ENCODE data around the gene FA2H. TPM values are rescaled to one million over a fixed set of nuclear protein-coding genes. Genes with fewer than 3 reads are reported as not detected.
"Not testable (repeated sequence)": the region's sequence is repeated elsewhere in the genome, so short reads cannot be mapped to it uniquely, and the experiment has no call there.

The FA2H gene
- total RNA-seq, 1 experiment from 2014 or later, result not detected

DNA sequence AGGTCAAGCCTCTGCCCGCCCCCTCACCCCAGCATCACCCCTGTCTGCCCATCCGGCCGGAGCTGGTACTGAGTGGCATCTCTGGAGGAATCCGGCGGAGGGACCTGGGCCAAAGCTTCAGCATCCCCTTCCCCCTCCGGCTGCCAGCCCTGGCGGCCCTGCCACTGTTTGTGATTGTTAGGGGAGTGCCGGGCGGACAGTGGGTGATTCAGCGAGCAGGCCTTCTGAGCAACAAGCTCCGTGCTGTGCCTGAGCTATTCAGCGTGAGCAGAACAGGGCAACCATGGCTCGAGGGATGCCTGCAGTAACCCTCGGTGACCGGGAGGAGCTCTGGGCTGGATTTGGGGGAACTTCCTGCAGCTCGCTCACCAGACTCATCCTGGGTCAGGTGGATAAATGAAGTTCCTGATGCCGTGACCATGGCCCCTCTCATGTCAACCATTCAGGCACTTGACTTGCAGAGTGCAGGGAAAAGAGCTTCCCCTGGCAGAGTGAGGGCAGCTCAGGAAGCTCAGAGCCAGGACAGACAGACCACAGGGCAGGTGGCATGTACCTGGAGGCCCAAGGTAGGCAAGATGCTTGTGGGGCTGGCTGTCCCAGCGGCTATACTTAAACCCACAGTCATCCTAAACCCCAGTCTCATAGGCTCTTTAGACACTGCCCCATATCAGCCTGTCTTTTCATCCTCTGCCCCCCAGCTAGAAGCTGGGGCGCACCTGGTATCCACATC is 49.6 kb downstream of the FA2H start:
- peak; percentile 70 for DNase-seq (ENCODE audit: low spot score)

DNA sequence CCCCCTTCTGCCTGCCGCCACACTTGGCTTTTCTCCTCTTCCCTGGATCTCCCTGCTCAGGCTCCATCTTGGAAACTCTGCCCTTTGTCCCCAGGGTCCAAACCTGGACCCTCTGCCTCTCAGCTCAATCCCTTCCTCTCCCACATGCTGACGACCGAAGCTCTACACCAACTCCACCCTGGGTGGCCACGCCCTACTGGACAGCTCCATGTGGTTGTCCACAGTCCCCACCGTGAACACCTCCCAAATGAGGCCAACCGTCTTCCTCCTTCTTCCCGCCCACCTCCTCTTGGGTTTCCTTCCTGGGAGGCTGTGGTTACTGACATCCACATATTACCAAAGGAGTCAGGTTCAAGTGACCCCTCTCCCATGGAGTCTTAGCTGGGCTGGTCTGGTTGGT is 51.4 kb downstream of the FA2H start:
- DNase-seq (ENCODE audit: low spot score), result no peak

DNA sequence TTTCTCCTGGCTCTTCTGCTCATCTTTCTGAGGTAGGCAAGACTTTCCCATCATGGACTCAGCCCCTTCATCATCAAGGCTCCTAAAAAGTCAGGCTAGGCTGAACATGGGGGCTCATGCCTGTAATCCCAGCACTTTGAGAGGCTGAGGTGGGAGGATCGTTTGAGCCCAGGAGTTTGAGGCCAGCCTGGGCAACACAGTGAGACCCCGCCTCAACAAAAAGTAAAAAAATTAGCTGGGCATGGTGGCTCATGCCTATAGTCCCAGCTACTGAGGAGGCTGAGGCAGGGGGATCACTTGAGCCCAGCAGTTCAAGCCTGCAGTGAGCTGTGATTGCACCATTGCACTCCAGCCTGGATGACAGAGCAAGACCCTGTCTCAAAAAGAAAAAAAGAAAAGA is 52.5 kb downstream of the FA2H start:
- not testable (repeated sequence) for DNase-seq (ENCODE audit: low spot score)

DNA sequence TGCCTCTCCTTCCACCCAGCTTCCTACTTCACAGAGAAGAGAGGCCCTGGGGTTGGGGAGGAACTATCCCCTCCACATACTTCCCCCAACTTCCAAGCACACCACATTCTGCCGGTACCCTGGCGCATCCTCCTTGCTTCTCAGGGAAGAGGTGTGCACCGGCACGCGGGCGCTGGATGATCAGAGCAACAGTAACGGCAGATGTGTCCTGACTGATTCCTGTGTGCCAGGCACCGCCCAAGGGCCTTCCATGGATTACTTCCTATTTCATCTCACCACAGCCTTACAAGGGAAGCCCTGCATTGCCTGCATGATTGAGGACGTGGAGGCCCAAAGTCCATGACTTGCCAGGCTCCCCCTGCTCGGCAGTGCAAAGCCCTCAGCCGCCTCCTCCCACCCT is 52.9 kb downstream of the FA2H start:
- DNase-seq (ENCODE audit: low spot score), result no peak

DNA sequence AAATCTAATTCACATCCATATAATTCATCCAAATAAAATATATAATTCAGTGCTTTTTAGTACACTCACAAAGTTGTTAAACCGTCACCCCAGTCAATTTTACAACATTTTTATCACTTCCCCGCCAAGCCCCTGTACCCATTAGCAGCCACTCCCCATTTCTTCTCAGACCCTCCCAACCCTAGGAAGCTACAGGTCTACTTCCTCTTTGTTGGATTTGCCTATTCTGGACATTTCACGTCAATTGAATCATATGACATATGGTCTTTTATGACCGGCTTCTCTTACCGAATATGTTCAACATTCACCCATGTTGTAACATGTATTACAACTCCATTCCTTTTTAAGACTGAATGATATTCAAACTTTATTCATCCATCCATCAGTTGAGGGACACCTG is 54.0 kb downstream of the FA2H start:
- no peak for DNase-seq (ENCODE audit: low spot score)

DNA sequence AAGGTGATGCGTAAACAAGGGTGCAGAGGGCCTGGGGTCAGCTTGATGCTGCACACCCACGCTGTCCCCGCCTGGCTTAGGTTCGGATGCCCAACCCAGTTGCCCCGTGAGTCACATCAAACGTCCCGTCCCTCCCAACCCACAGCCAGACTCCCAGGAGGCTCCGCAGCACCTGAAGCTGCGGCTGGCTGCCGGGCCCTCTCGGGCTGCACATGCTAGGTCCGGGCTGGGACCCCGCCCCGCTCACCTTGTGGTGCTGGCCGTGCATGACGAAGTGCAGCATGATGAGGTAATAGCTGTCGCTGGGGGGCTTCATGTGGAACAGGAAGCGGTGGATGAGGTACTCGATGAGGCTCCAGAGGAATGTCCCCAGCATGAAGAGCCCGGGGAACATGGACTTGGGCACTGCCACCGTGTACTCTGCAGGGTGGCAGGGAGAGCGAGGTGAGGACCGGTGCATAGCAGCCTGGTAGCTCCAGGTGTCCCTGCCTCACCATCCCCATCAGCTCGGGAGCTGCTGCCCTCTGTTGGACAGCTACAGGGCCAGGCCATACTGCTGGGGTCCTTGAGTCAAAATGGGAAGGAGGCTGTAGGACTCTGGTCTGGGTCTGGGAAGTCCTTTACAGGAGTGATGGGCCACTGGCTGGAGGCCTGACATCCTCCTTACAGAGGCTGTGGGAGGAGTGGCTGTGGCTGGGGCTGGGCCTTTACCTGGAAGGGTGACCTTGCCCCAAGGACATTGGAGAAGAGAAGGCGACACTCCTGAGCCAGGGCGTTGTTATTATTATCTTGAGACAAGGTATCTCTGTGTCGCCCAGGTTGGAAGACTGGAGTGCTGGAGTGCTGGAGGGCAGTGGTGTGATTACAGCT is 55.6 kb downstream of the FA2H start:
- DNase-seq (ENCODE audit: low spot score), result no peak

DNA sequence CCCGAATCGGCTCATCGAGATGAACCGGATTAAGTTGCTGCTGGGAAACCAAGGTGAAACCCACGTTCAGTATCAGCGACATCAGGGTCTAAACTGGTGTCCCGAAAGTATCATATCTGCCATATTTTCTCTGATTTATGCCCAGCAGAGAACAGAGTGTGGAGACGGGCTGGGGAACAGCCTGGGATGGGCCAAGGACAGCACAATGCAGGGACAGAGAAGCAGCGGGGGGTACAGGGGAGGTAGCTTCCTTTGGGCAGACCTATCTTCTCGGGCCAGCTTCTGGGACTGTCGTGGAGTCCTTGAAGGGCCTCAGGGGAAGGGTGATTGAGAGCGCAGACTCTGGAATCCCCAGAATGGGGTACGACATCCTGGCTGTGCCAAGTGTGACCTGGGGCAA is 56.5 kb downstream of the FA2H start:
- no peak for DNase-seq (ENCODE audit: low spot score)

DNA sequence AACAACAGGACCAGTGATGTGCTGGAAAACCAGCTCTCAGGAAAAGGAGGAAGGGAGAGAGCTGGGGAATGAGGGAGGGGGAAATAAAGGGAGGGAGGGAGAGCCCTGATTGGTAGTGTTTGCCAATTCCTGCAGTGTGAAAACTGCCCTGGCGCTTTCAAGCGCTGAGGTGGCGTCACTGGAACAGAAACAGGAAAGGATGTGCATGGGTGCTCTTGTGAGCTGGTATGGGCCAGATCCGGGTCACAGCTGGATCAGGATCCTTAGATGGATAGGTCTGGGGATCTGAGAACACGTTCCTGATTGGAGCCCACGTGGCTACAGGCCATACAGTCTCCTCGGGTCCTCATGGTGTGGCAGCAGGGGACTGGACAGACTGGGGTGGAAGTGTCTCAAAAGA is 57.3 kb downstream of the FA2H start:
- no peak for DNase-seq (ENCODE audit: low spot score)

DNA sequence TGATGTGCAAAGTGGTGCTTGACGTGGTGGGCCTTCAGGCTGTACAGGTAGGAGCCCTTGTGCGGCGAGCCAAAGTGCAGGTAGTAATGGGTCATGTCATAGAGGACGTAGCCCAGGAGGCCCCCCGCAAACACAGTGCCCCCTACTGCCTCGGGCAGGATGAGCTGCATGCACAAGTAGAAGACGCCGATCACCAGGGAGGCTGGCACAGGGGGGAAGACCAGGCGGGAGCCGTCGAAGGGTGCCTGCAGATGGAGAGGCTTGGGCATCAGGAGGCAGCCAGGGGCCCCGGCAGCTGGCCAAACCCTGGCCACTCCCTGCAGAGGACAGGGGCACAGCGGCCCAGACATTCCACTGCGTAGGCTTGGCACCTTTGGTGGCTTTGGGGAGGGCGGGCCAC is 58.3 kb downstream of the FA2H start:
- DNase-seq (ENCODE audit: low spot score), result no peak

DNA sequence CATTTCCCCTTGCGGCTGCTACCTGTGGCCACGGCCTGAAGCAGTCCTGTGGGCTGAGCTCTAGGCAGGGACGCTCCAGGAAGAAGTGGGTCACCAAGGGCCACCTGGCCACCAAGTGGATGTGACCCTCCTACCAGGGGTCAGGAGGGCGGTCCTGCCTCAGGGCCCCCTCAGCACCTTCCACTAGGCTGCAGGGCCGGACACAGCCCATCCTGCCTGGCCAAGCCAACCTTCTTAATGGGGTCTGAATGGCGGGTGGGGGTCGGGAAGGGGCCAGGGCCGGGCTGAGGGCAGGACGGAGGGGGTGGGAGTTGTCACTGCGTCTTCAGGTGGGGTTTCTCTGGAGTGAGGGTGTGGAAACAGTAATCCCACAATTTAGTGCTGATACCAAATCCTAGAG is 60.7 kb downstream of the FA2H start:
- DNase-seq (ENCODE audit: low spot score), result no peak

DNA sequence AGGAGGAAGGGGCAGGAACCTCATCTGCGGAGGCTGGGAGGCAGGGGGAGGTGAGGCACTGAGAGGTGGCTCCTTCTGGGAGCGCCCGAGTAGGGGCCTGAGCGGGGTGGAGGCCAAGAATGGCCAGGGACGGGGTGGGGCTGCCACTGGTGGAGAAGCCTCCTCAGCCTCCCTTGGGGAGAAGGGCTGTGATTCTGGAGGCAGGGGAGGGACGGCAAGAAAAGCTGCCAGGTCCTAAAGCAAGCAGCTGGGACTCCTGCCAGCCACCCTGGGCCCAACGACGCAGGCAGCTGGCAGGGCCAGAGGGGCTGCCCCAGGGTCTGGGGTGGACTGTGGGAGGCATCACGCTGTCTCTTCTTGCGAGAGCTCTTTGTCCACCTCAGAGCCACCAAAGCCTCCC is 61.3 kb downstream of the FA2H start:
- no peak for DNase-seq (ENCODE audit: low spot score)

DNA sequence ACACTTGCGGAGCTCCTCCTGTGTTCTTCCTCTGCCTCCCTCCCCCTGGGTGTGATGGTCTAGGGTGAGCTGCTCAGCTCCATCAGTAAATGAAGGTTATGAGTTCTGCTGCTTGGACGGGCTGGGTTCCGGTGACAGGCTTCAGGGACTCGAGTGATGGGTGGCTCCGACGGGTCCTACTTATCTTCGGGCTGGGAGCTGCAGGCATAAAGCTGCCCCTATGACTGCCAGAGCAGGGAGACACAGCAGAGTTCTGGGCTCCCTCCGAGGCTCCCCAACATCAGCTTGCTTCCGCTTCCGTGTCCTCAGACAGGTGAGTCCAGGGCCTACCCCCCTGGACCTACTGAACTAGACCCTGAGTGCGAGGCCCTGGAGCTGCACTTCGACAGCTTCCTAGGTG is 62.7 kb downstream of the FA2H start:
- no peak for DNase-seq (ENCODE audit: low spot score)

DNA sequence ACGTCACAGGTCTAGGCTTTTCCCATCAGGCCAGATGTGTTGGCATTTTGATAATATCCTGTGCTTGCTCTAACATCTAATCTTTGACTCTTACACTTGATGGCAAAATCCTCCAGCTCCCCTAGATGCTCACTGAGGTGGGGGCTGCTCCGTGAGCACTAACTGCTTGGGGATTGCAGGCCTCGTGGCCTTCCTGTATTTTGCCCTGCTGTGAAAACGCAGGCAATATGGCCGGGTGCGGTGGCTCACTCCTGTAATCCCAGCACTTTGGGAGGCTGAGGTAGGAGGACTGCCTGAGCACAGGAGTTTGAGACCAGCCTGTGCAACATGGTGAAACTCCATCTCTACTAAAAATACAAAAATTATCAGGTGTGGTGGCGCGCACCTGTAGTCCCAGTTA is 64.2 kb downstream of the FA2H start:
- no peak for DNase-seq (ENCODE audit: low spot score)

DNA sequence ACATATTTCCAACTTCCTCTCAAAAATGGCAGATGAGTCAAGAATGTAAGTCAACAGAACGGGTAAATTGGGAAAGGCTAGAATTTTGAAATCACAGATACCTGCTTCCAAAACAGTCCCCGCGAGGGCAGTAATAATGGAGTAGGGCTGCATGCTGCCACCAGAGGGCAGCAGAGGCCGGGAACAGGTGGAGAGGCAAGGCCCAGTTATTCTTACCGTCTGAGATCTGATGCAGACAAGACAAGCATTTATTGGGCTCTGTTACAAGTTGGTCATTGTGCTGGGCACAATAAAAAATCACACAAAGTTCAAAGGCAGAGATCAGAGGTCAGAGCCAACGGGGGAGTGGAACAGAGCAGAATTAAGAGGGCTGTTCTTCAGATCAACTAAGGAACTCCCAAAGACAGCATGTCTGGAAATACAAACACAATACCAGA is 65.2 kb downstream of the FA2H start:
- peak; percentile 58 for DNase-seq (ENCODE audit: low spot score)

DNA sequence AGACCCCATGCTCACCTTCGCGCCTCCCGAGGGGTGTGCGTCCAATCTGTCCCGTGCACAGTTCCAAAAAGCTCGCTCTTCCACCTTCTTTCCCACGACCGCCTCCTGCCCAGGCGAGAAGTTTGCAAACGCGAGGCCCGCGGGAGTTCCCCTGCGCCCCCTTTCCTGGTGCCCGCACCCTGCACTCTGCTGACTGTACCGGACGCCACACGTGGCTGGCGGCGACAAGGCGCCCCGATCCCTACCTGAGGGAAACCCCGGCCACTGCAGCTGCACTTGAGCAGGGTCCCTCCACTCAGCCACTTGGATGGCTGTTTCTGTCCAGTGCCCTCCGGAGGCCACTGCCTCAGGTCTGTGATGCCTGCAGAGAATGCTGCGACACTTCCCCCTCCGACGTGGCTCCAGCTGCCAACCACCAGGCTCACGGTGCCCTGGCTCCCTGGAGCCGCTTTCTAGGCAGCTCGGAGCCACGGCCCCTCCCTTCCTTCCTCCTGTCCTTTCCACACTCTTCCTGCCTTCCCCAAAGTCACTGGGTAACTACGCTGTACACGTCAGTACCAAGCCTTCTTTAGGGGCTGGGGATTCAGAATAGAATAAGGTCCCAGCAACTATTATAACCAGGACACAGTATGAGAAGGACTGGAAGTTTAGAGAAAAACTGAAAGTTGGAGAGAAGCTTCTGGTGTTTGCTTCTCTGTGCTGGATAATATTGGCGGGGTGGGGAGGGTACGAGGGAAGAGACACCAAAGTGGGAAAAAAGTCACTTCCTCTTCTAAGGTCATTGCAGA is 74.0 kb downstream of the FA2H start, which contains the start of gene MLKL:
Gene MLKL, minus strand, starts transcription at position 425 of the 788 bp plus-strand sequence. CDS start 5,105 bp downstream, outside the sequence.
- peak; percentile 44 for DNase-seq (ENCODE audit: low spot score)

DNA sequence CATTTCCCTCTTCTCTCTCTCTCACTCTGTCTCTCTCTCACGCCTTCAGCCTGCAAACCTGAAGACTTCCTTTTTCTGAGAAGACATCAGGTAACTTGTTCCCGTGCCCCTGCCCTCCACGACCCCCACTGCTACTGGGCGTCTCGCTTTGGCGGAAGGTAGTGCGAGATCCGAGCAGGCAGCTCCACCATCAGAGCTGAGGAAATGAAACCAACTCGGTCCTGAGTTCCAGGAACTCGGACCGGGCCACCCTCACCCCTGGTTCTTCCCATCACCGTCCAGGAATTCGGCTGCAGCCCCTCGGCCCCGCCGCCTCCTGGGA is 74.5 kb downstream of the FA2H start:
- DNase-seq (ENCODE audit: low spot score), result no peak

DNA sequence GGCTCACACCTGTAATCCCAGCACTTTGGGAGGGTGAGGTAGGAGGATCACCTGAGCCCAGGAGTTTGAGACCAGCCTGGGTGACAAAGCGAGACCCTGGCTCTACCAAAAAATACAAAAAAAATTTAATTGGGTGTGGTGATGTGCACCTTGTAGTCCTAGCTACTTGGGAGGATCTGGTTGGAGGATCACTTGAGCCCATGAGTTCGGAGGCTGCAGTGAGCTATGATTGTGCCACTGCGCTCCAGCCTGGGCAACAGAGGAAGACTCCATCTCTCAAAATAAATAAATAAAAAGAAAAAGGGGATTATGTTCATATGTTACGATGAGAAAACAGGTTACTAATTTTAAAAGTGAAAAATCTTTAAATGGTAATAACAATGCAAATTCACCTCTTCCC is 75.0 kb downstream of the FA2H start:
- DNase-seq (ENCODE audit: low spot score), result no peak

DNA sequence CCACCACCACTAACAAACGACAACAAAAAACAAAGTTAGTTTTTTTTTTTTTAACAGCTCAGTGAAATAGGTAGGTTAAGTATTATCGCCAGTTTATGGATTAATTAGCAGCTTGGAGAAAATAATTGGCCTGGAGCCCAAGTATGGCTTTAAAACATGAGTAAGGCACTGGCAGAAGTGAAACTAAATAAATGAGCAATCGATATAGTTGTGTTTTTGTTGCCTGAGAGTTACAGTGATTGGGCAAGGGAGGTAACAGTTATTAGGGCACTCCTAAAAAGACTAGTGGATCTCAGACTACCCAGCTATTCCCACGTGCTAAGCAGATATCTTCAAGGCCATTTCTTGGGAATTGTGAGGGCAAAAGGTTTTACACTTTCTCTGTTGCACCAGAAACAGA is 76.4 kb downstream of the FA2H start:
- no peak for DNase-seq (ENCODE audit: low spot score)

DNA sequence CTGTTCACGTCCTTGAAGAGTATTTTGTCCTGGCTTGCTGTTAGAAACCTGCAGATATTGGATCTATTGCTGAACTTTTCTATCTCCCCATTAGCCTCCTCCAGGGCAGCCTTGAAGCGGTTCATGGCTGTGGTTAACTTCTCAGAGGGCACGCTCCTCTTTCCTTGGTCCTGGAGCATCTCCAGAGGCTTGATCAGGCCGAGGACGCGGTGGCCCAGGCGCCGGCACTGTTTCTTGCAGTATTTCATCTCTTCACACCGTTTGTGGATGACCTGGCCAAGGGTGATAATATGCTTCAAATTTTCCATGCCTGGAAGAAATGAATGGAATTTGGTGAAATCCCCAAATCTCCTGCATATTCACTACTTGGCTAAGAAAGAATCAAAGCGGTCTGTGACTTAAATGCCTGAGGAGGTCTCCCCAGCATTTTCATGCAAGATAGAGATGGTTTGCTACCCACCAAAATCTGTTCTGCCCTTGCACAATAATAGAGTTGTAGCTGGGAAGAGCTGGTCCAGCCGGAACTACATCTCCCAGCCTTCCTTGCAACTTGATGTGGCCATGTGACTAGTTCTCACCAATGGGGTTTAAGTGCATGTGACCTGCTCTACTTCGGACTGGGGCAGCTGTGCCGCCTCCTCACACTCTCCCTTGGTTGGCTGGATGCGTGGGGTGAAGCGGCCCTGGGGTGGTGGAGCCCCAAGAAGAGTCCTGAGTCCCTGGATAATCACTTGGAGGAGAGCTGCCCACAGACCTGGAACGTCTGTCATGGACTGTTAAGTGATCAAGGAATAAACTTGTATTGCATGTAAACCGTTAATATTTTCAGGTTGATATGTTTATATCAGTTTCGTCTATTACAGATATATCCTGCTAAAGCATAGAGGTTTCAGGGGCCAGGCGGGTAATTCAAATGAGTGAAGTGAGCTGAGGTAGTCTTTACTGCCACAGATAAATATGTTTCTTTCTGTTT is 78.9 kb downstream of the FA2H start:
- peak; percentile 92 for DNase-seq (ENCODE audit: low spot score)

DNA sequence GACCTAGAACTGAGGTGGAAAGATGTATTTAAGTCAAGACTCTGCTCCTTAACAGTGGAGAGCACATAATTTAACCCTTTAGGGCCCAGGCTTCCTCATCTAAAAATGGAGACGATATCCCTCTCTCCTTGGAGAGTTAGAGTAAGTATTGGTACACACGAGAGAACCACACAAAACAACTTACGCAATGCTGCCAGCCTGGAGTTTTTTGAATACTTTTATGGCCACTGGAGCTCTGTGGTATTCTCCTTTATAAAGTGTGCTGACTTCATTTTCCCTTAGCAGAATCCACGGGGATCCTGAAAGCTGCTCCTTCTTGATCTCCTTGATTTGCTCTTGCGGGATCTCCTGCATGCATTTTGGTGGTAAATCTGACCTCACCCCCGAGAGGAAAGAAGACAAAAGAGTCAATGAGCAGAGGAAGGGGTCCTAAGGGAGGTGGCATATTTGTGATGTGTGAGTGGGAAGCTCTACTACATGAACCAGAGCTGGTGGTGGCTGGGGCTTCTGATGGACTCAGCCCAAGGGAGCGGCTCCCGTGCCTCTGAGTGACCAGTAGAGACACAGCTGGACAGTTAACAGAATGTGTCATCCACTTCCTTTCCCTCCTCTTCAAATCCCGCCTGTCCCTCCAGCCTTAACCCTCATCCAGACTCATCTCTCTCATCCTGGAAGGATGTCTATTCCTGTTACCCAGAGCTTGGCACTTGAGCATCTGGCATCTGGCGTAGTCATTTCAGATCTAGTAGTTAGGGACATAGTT is 83.3 kb downstream of the FA2H start:
- DNase-seq (ENCODE audit: low spot score), result no peak
